GM12891 (cell line): ENCODE data around the gene RAB7A.

Source experiments
- PAX5 ChIP-seq: IDR thresholded peaks from 2 replicates; pipeline ENCODE4 v1.6.1; 2011; ENCODE audit warnings: low read length, moderate library complexity, mild to moderate bottlenecking; ENCODE audit not compliant: insufficient read depth, severe bottlenecking
- POLR2A ChIP-seq: IDR thresholded peaks from 2 replicates; pipeline ENCODE4 v1.6.1; 2011; ENCODE audit warnings: low read depth, low read length, control low read depth
- POLR2AphosphoS5 ChIP-seq: IDR thresholded peaks from 2 replicates; pipeline ENCODE4 v1.6.1; 2011; ENCODE audit warnings: low read depth, low read length, control low read depth
- POU2F2 ChIP-seq: IDR thresholded peaks from 2 replicates; pipeline ENCODE4 v1.6.1; 2011; ENCODE audit warnings: low read depth, mild to moderate bottlenecking, control low read depth, low read length, moderate library complexity
- SPI1 ChIP-seq: IDR thresholded peaks from 2 replicates; pipeline ENCODE4 v1.6.1; 2011; ENCODE audit warnings: low read depth, low read length, control low read depth
- TAF1 ChIP-seq: IDR thresholded peaks from 2 replicates; pipeline ENCODE4 v1.6.1; 2011; ENCODE audit warnings: low read depth, low read length, control low read depth

DNA sequence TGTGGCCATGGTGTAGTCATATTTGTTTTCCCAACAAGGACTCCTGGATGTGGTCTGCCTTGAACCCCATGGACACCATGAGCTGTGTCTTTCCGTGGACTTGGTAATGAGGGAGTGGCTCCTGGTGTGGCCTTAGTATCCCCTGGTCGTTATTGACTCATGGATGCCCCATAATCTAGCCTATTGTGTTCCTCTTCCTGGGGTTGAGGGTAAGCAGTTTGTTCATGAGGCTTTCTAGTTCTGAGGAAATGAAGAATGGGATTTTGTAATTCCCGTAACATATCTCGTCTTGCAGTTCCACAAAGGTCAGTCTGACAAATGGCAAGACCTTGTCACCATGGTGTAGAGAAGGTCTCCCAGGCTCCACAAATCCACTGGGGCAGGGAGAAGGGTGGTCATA, 22.6 kb downstream of the RAB7A start:
- TF ChIP-seq POLR2A (no peak), PAX5 (no peak), POLR2AphosphoS5 (no peak), TAF1 (no peak), SPI1 (no peak), POU2F2 (no peak)
